ENCODE measurements around the gene IL1RAPL2. TPM values are rescaled to one million over a fixed set of nuclear protein-coding genes. Genes with fewer than 3 reads are reported as not detected.

The IL1RAPL2 gene
- total and polyA plus RNA-seq, 2 of the 4 experiments (the other 2 are of a cell fraction): 0.03 TPM; not detected in 1

GRCh38 chrX:105723966-105724735, 1158.2 kb downstream of the IL1RAPL2 start:
- Histone ChIP-seq H3K9me3 (ENCODE audit: control insufficient read depth, insufficient read depth, low read length) (no peaks in the 10 kb centered on the region), H3K4me2 (ENCODE audit: low read depth, low read length) (no peak overlapping the region), H2BK120ac (ENCODE audit: low read depth, low read length) (no peak overlapping the region), H4K91ac (ENCODE audit: insufficient read depth, low read depth, low read length) (no peak overlapping the region), H2AK5ac (ENCODE audit: low read depth, low read length) (no peak overlapping the region), H3K27ac (ENCODE audit: insufficient read depth, low read length) (no peak overlapping the region), H2AK9ac (replicated peaks; ENCODE audit: low read depth, low read length, poor library complexity) (no peak overlapping the region), H2AFZ (replicated peaks; ENCODE audit: low read length, poor library complexity) (no peak overlapping the region), H3K18ac (ENCODE audit: low read depth, low read length) (no peak overlapping the region), H4K5ac (ENCODE audit: low read depth, low read length) (no peak overlapping the region), H3K79me1 (ENCODE audit: low read depth in 1 of 2, low read length in 2 of 2) (no peaks in the 10 kb centered on the region), H3K4me3 (ENCODE audit: insufficient read depth, low read depth, low read length) (no peak overlapping the region), H3K36me3 (ENCODE audit: control insufficient read depth, insufficient read depth, low read length) (no peaks in the 10 kb centered on the region), H4K20me1 (ENCODE audit: insufficient read depth, low read length) (no peaks in the 10 kb centered on the region), H4K8ac (ENCODE audit: low read depth in 2 of 2, low read length in 2 of 2) (no peak overlapping the region), H3K56ac (ENCODE audit: extremely low read depth, insufficient read depth, low read length) (no peak overlapping the region), H3K14ac (replicated peaks; ENCODE audit: low read depth, low read length) (no peak overlapping the region), H2BK15ac (ENCODE audit: low read depth, low read length) (no peak overlapping the region), H3K4ac (ENCODE audit: low read depth, low read length) (no peak overlapping the region), H3K9me1 (ENCODE audit: insufficient read depth, low read length) (no peaks in the 10 kb centered on the region), H3K23ac (ENCODE audit: low read depth, low read length) (no peak overlapping the region), H2BK5ac (ENCODE audit: low read depth, low read length, poor library complexity, severe bottlenecking) (no peak overlapping the region), H3K4me1 (ENCODE audit: control insufficient read depth, insufficient read depth, low read length) (no peaks in the 10 kb centered on the region), H3K9ac (ENCODE audit: low read depth, low read length) (no peak overlapping the region), H2BK20ac (ENCODE audit: low read depth, low read length) (no peak overlapping the region), H3K27me3 (ENCODE audit: control insufficient read depth, insufficient read depth, low read length) (no peaks in the 10 kb centered on the region; the same call in 1 of the 2 replicates)
- ATAC-seq (ENCODE audit: low read depth) (no peak), DNase-seq (no peak)
- intact Hi-C loops (cut with micrococcal nuclease) (no loop called here), in situ Hi-C loops (cut with MboI; ENCODE audit: low sequenced_read_pairs) (no loop called here), dilution Hi-C loops (cut with HindIII; ENCODE audit: low sequenced_read_pairs, unreplicated experiment) (no loop called here)
- no TSS peak for BruUV-seq (replicated peaks)
- ChIA-PET POLR2A (ENCODE audit: unreplicated experiment) (no interaction called here), CTCF (no interaction called here)
- 0% methylated on average over 1 of the region's 1 CpG; no CpG with 5 or more reads in 1 of the 2 experiments for WGBS, 2 experiments (ENCODE audit: extremely low coverage in 2 of 2, insufficient read length in 1 of 2)
- TF ChIP-seq NFE2L2 (IDR thresholded peaks at IDR 0.05; ENCODE audit: low read depth, low read length) (no peak), CEBPB (IDR thresholded peaks at IDR 0.05; ENCODE audit: low read depth, low read length) (no peak), CHD1 (IDR thresholded peaks at IDR 0.05; ENCODE audit: low read depth, low read length) (no peak), MAZ (IDR thresholded peaks at IDR 0.05; ENCODE audit: borderline replicate concordance, low read depth, low read length) (no peak), MAFK (IDR thresholded peaks at IDR 0.05; ENCODE audit: low read depth, low read length) (no peak), FOS (IDR thresholded peaks at IDR 0.05; ENCODE audit: low read depth, low read length) (no peak), USF2 (IDR thresholded peaks at IDR 0.05; ENCODE audit: low read depth, low read length) (no peak), RFX5 (IDR thresholded peaks at IDR 0.05; ENCODE audit: low read depth, low read length) (no peak), RAD21 (IDR thresholded peaks at IDR 0.05; ENCODE audit: low read length) (no peak), CTCF (conservative IDR thresholded peaks at IDR 0.05; ENCODE audit: low read depth, low read length) (no peak), RCOR1 (IDR thresholded peaks at IDR 0.05; ENCODE audit: insufficient replicate concordance, low read length) (no peak), MXI1 (IDR thresholded peaks at IDR 0.05; ENCODE audit: borderline replicate concordance, low read depth, low read length) (no peak), POLR2A (IDR thresholded peaks at IDR 0.05; ENCODE audit: low read depth, low read length) (no peak), ELK1 (IDR thresholded peaks at IDR 0.05; ENCODE audit: borderline replicate concordance, low read depth, low read length) (no peak), SMC3 (IDR thresholded peaks at IDR 0.05; ENCODE audit: low read depth, low read length) (no peak), BHLHE40 (IDR thresholded peaks at IDR 0.05; ENCODE audit: low read depth, low read length) (no peak)
